ENCODE measurements around the gene KCNJ10.
"Not testable (repeated sequence)": the region's sequence is repeated elsewhere in the genome, so short reads cannot be mapped to it uniquely, and the experiment has no call there.

KCNJ10 gene

GRCh38 chr1:160062230-160062532 is 7.8 kb downstream of the KCNJ10 start:
- DNase-seq, result no peak
- no peak overlapping the region for H3K4me3 ChIP-seq (ENCODE audit: insufficient read depth, low read depth, low read length, poor library complexity, severe bottlenecking)
- no peaks in the 10 kb centered on the region for H3K4me1 ChIP-seq (ENCODE audit: control insufficient read depth, insufficient read depth, low read length, poor library complexity, severe bottlenecking)
- H3K27ac ChIP-seq (ENCODE audit: insufficient read depth, low read length, poor library complexity, severe bottlenecking), result no peak overlapping the region
- H3K27me3 ChIP-seq (replicated peaks; ENCODE audit: control insufficient read depth, insufficient read depth, low read length, poor library complexity, severe bottlenecking), result no peaks in the 10 kb centered on the region
- no peaks in the 10 kb centered on the region for H3K36me3 ChIP-seq (ENCODE audit: control insufficient read depth, insufficient read depth, low read length)
- no peaks in the 10 kb centered on the region for H3K9me3 ChIP-seq (ENCODE audit: control insufficient read depth, low read length)

GRCh38 chr1:160061369-160062229 is 8.4 kb downstream of the KCNJ10 start:
- Histone ChIP-seq H3K27me3 (replicated peaks; ENCODE audit: control insufficient read depth, insufficient read depth, low read length, poor library complexity, severe bottlenecking) (no peaks in the 10 kb centered on the region), H3K36me3 (ENCODE audit: control insufficient read depth, insufficient read depth, low read length) (no peaks in the 10 kb centered on the region), H3K4me1 (ENCODE audit: control insufficient read depth, insufficient read depth, low read length, poor library complexity, severe bottlenecking) (no peaks in the 10 kb centered on the region), H3K9me3 (ENCODE audit: control insufficient read depth, low read length) (no peaks in the 10 kb centered on the region), H3K27ac (ENCODE audit: insufficient read depth, low read length, poor library complexity, severe bottlenecking) (no peak overlapping the region), H3K4me3 (ENCODE audit: insufficient read depth, low read depth, low read length, poor library complexity, severe bottlenecking) (no peak overlapping the region)
- no peak for DNase-seq

- H3K27ac ChIP-seq (ENCODE audit: insufficient read depth, low read length, poor library complexity, severe bottlenecking), result no peak overlapping the region
- H3K4me1 ChIP-seq (ENCODE audit: control insufficient read depth, insufficient read depth, low read length, poor library complexity, severe bottlenecking), result no peaks in the 10 kb centered on the region
- H3K9me3 ChIP-seq (ENCODE audit: control insufficient read depth, low read length), result no peaks in the 10 kb centered on the region
- H3K36me3 ChIP-seq (ENCODE audit: control insufficient read depth, insufficient read depth, low read length), result no peaks in the 10 kb centered on the region
- DNase-seq, result no peak
- H3K27me3 ChIP-seq (replicated peaks; ENCODE audit: control insufficient read depth, insufficient read depth, low read length, poor library complexity, severe bottlenecking), result no peaks in the 10 kb centered on the region
- no peak overlapping the region for H3K4me3 ChIP-seq (ENCODE audit: insufficient read depth, low read depth, low read length, poor library complexity, severe bottlenecking)
Observed at GRCh38 chr1:160058087-160058486, 11.9 kb downstream of the KCNJ10 start.

GRCh38 chr1:160056648-160057169 is 13.3 kb downstream of the KCNJ10 start:
- Histone ChIP-seq H3K36me3 (ENCODE audit: control insufficient read depth, insufficient read depth, low read length) (no peaks in the 10 kb centered on the region), H3K9me3 (ENCODE audit: control insufficient read depth, low read length) (no peaks in the 10 kb centered on the region), H3K27me3 (replicated peaks; ENCODE audit: control insufficient read depth, insufficient read depth, low read length, poor library complexity, severe bottlenecking) (no peaks in the 10 kb centered on the region), H3K4me1 (ENCODE audit: control insufficient read depth, insufficient read depth, low read length, poor library complexity, severe bottlenecking) (no peaks in the 10 kb centered on the region), H3K27ac (ENCODE audit: insufficient read depth, low read length, poor library complexity, severe bottlenecking) (no peak overlapping the region), H3K4me3 (ENCODE audit: insufficient read depth, low read depth, low read length, poor library complexity, severe bottlenecking) (no peak overlapping the region)
- DNase-seq, result no peak

GRCh38 chr1:160053548-160054365 is 16.2 kb downstream of the KCNJ10 start:
- Histone ChIP-seq H3K9me3 (ENCODE audit: control insufficient read depth, low read length) (no peaks in the 10 kb centered on the region), H3K4me3 (ENCODE audit: insufficient read depth, low read depth, low read length, poor library complexity, severe bottlenecking) (no peak overlapping the region), H3K4me1 (ENCODE audit: control insufficient read depth, insufficient read depth, low read length, poor library complexity, severe bottlenecking) (no peaks in the 10 kb centered on the region), H3K27ac (ENCODE audit: insufficient read depth, low read length, poor library complexity, severe bottlenecking) (no peak overlapping the region), H3K27me3 (replicated peaks; ENCODE audit: control insufficient read depth, insufficient read depth, low read length, poor library complexity, severe bottlenecking) (no peaks in the 10 kb centered on the region), H3K36me3 (ENCODE audit: control insufficient read depth, insufficient read depth, low read length) (no peaks in the 10 kb centered on the region)
- DNase-seq, result no peak

- Histone ChIP-seq H3K27me3 (replicated peaks; ENCODE audit: control insufficient read depth, insufficient read depth, low read length, poor library complexity, severe bottlenecking) (no peaks in the 10 kb centered on the region), H3K27ac (ENCODE audit: insufficient read depth, low read length, poor library complexity, severe bottlenecking) (no peak overlapping the region), H3K9me3 (ENCODE audit: control insufficient read depth, low read length) (no peaks in the 10 kb centered on the region), H3K4me1 (ENCODE audit: control insufficient read depth, insufficient read depth, low read length, poor library complexity, severe bottlenecking) (no peaks in the 10 kb centered on the region), H3K4me3 (ENCODE audit: insufficient read depth, low read depth, low read length, poor library complexity, severe bottlenecking) (no peak overlapping the region), H3K36me3 (ENCODE audit: control insufficient read depth, insufficient read depth, low read length) (no peaks in the 10 kb centered on the region)
- no peak for DNase-seq
Observed at GRCh38 chr1:160052936-160053335, 17.0 kb downstream of the KCNJ10 start.

- DNase-seq, result no peak
- no peak overlapping the region for H3K27ac ChIP-seq (ENCODE audit: insufficient read depth, low read length, poor library complexity, severe bottlenecking)
- H3K4me3 ChIP-seq (ENCODE audit: insufficient read depth, low read depth, low read length, poor library complexity, severe bottlenecking), result no peak overlapping the region
- H3K9me3 ChIP-seq (ENCODE audit: control insufficient read depth, low read length), result no peaks in the 10 kb centered on the region
- no peaks in the 10 kb centered on the region for H3K36me3 ChIP-seq (ENCODE audit: control insufficient read depth, insufficient read depth, low read length)
- H3K4me1 ChIP-seq (ENCODE audit: control insufficient read depth, insufficient read depth, low read length, poor library complexity, severe bottlenecking), result no peaks in the 10 kb centered on the region
- no peaks in the 10 kb centered on the region for H3K27me3 ChIP-seq (replicated peaks; ENCODE audit: control insufficient read depth, insufficient read depth, low read length, poor library complexity, severe bottlenecking)
Observed at GRCh38 chr1:160050619-160051018, 19.3 kb downstream of the KCNJ10 start.

- H3K4me1 ChIP-seq (ENCODE audit: control insufficient read depth, insufficient read depth, low read length, poor library complexity, severe bottlenecking); H3K36me3 ChIP-seq (ENCODE audit: control insufficient read depth, insufficient read depth, low read length); H3K4me3 ChIP-seq (ENCODE audit: insufficient read depth, low read depth, low read length, poor library complexity, severe bottlenecking); H3K27me3 ChIP-seq (replicated peaks; ENCODE audit: control insufficient read depth, insufficient read depth, low read length, poor library complexity, severe bottlenecking); H3K9me3 ChIP-seq (ENCODE audit: control insufficient read depth, low read length); DNase-seq; H3K27ac ChIP-seq (ENCODE audit: insufficient read depth, low read length, poor library complexity, severe bottlenecking): not testable (repeated sequence)
Observed at GRCh38 chr1:160050182-160050581, 19.8 kb downstream of the KCNJ10 start.

GRCh38 chr1:160049101-160049500 is 20.9 kb downstream of the KCNJ10 start:
- Histone ChIP-seq H3K9me3 (ENCODE audit: control insufficient read depth, low read length) (no peaks in the 10 kb centered on the region), H3K27ac (ENCODE audit: insufficient read depth, low read length, poor library complexity, severe bottlenecking) (no peak overlapping the region), H3K4me1 (ENCODE audit: control insufficient read depth, insufficient read depth, low read length, poor library complexity, severe bottlenecking) (no peaks in the 10 kb centered on the region), H3K4me3 (ENCODE audit: insufficient read depth, low read depth, low read length, poor library complexity, severe bottlenecking) (no peak overlapping the region), H3K27me3 (replicated peaks; ENCODE audit: control insufficient read depth, insufficient read depth, low read length, poor library complexity, severe bottlenecking) (no peaks in the 10 kb centered on the region), H3K36me3 (ENCODE audit: control insufficient read depth, insufficient read depth, low read length) (no peaks in the 10 kb centered on the region)
- DNase-seq, result no peak

- no peaks in the 10 kb centered on the region for H3K4me1 ChIP-seq (ENCODE audit: control insufficient read depth, insufficient read depth, low read length, poor library complexity, severe bottlenecking)
- no peak overlapping the region for H3K27ac ChIP-seq (ENCODE audit: insufficient read depth, low read length, poor library complexity, severe bottlenecking)
- H3K9me3 ChIP-seq (ENCODE audit: control insufficient read depth, low read length), result no peaks in the 10 kb centered on the region
- no peak for DNase-seq
- H3K36me3 ChIP-seq (ENCODE audit: control insufficient read depth, insufficient read depth, low read length), result no peaks in the 10 kb centered on the region
- no peaks in the 10 kb centered on the region for H3K27me3 ChIP-seq (replicated peaks; ENCODE audit: control insufficient read depth, insufficient read depth, low read length, poor library complexity, severe bottlenecking)
- H3K4me3 ChIP-seq (ENCODE audit: insufficient read depth, low read depth, low read length, poor library complexity, severe bottlenecking), result no peak overlapping the region
Observed at GRCh38 chr1:160048335-160048734, 21.6 kb downstream of the KCNJ10 start.

Data from effector memory CD4-positive, alpha-beta T cell (primary cell).